HepG2 (cell line): ENCODE results near the gene RPS25. TPM values are rescaled to one million over a fixed set of nuclear protein-coding genes. Genes with fewer than 3 reads are reported as not detected.

ENCODE experiments used
- ATAC-seq: fragments of 200-7000 bp; cut with Tn5 transposase; 3 replicates; pipeline ENCODE4 v1.9.1; 2020; ENCODE audit warnings: mild to moderate bottlenecking, moderate library complexity
- BruUV-seq: library from RNA; stranded (reverse); fragments of 400-500 nt; replicated peaks from 2 replicates; lab custom pipeline; 2021; lab: Mats Ljungman, UMichigan
- CTCF ChIA-PET: fragments of 300-600 bp; formaldehyde crosslinking; extraction: SDS; loops from one replicate; lab custom pipeline; 2021; ENCODE audit warnings: low total read pairs, inconsistent platforms, low intra/inter-chr PET ratio; lab: Yijun Ruan, JAX
- POLR2A ChIA-PET: fragments of 350-600 bp; sonication (Branson Sonifier 250); formaldehyde crosslinking; loops from one replicate; lab custom pipeline; 2020; ENCODE audit warnings: antibody characterized with exemption, inconsistent platforms; lab: Yijun Ruan, JAX
- DNase-seq: peaks from one replicate; pipeline ENCODE4 v3.0.0-alpha.2; 2015; ENCODE audit warnings: low spot score
- FAIRE-seq: peaks from 3 replicates; lab custom pipeline; 2011; peaks lifted over from hg19 to GRCh38; lab: Jason Lieb, UNC
- H2AFZ ChIP-seq: one replicate; pipeline ENCODE4 v1.6.1; 2011; ENCODE audit warnings: low read length, inconsistent platforms
- H3K27ac ChIP-seq: fragments of 300-600 bp; 3 replicates; pipeline ENCODE4 v1.8.0; 2011; ENCODE audit warnings: mixed run types, mild to moderate bottlenecking, mixed read lengths, low read length, inconsistent platforms; ENCODE audit not compliant: insufficient read depth; ENCODE audit errors: extremely low read length
- H3K27me3 ChIP-seq, 2 experiments: fragments of 200-600 bp in 1 of 2; 2 replicates in 1 of 2; 3 replicates in 1 of 2; pipeline versions ENCODE4 v1.6.0 to v1.8.0; 2011; ENCODE audit warnings: low read length in 2 of 2, mild to moderate bottlenecking in 2 of 2, moderate library complexity in 2 of 2, inconsistent platforms in 1 of 2; ENCODE audit not compliant: insufficient read depth in 2 of 2, control insufficient read depth in 1 of 2
- H3K36me3 ChIP-seq, 2 experiments: fragments of 200-600 bp in 1 of 2; replicated peaks in 1 of 2; 2 replicates in 1 of 2; 3 replicates in 1 of 2; pipeline versions ENCODE4 v1.5.1 to v1.8.0; 2011; ENCODE audit warnings: low read length in 2 of 2, inconsistent platforms in 1 of 2; ENCODE audit not compliant: insufficient read depth in 2 of 2, control insufficient read depth in 1 of 2
- H3K4me1 ChIP-seq: 2 replicates; pipeline ENCODE4 v1.5.1; 2012; ENCODE audit warnings: low read length, inconsistent platforms; ENCODE audit not compliant: insufficient read depth
- H3K4me2 ChIP-seq: 2 replicates; pipeline ENCODE4 v1.6.0; 2011; ENCODE audit warnings: low read depth, low read length, inconsistent platforms
- H3K4me3 ChIP-seq, 3 experiments: fragments of 200-600 bp in 1 of 3; sonication (generic), shearing (Covaris generic) in 1 of 3; replicated peaks in 1 of 3; 2 replicates each; pipeline ENCODE4 v1.5.1; 2011 to 2016; ENCODE audit warnings: low read length in 3 of 3, inconsistent platforms in 2 of 3, low read depth in 2 of 3, mild to moderate bottlenecking in 2 of 3, control low read depth in 1 of 3, mixed read lengths in 1 of 3; ENCODE audit not compliant: insufficient read depth in 1 of 3
- H3K79me2 ChIP-seq: one replicate; pipeline ENCODE4 v1.6.1; 2011; ENCODE audit warnings: low read length, inconsistent platforms; ENCODE audit not compliant: insufficient read depth
- H3K9ac ChIP-seq: 2 replicates; pipeline ENCODE4 v1.6.0; 2011; ENCODE audit warnings: mild to moderate bottlenecking, low read depth, low read length, inconsistent platforms; ENCODE audit not compliant: insufficient read depth
- H3K9me3 ChIP-seq: 2 replicates; pipeline ENCODE4 v1.5.1; 2012; ENCODE audit warnings: mild to moderate bottlenecking, low read length
- H4K20me1 ChIP-seq: 2 replicates; pipeline ENCODE4 v1.6.0; 2011; ENCODE audit warnings: inconsistent platforms, mild to moderate bottlenecking, low read length, moderate library complexity; ENCODE audit not compliant: insufficient read depth
- CCAR2 ChIP-seq: fragments of 200-400 bp; formaldehyde crosslinking; optimal IDR thresholded peaks from 2 replicates; pipeline ENCODE3; 2018; ENCODE audit warnings: low read depth, mild to moderate bottlenecking, low read length, moderate library complexity
- FOSL2 ChIP-seq: sonication (generic); formaldehyde crosslinking; IDR thresholded peaks from 2 replicates; pipeline ENCODE4 v1.4.0; 2020; ENCODE audit warnings: missing genetic modification reagents
- HDAC1 ChIP-seq: sonication (generic); formaldehyde crosslinking; IDR thresholded peaks from 2 replicates; pipeline ENCODE4 v1.5.1; 2020; ENCODE audit warnings: mild to moderate bottlenecking, missing genetic modification reagents
- NCOR1 ChIP-seq: fragments of 200-600 bp; sonication (generic); IDR thresholded peaks from 2 replicates; pipeline ENCODE4 v1.7.0; 2017; ENCODE audit warnings: antibody characterized with exemption, low read length, borderline replicate concordance
- PAF1 ChIP-seq: IDR thresholded peaks from 2 replicates; pipeline ENCODE4 v1.6.1; 2016; ENCODE audit warnings: missing genetic modification reagents, missing compliant biosample characterization
- TAF15 ChIP-seq: fragments of 200-400 bp; formaldehyde crosslinking; IDR thresholded peaks from one replicate; pipeline ENCODE4 v1.6.1; 2018; ENCODE audit warnings: mild to moderate bottlenecking, low read depth, low read length; ENCODE audit not compliant: poor library complexity, severe bottlenecking
- TFE3 ChIP-seq: IDR thresholded peaks from 2 replicates; pipeline ENCODE4 v1.6.1; 2016
- ZBTB20 ChIP-seq: sonication (generic); formaldehyde crosslinking; IDR thresholded peaks from 2 replicates; pipeline ENCODE4 v1.8.1; 2023; ENCODE audit warnings: missing genetic modification reagents, low read depth, mild to moderate bottlenecking, borderline replicate concordance
- ZBTB8A ChIP-seq: sonication (generic); formaldehyde crosslinking; IDR thresholded peaks from 2 replicates; pipeline ENCODE4 v1.4.0; 2020; ENCODE audit warnings: mild to moderate bottlenecking, low read depth, missing genetic modification reagents, borderline replicate concordance
- ZNF530 ChIP-seq: sonication (generic); formaldehyde crosslinking; IDR thresholded peaks from 2 replicates; pipeline ENCODE4 v1.5.0; 2020; ENCODE audit warnings: low read depth, mild to moderate bottlenecking, missing genetic modification reagents
- ZNF547 ChIP-seq: sonication (generic); formaldehyde crosslinking; IDR thresholded peaks from 2 replicates; pipeline ENCODE4 v1.5.1; 2020; ENCODE audit warnings: mild to moderate bottlenecking, missing genetic modification reagents
- ZNF615 ChIP-seq: sonication (generic); formaldehyde crosslinking; IDR thresholded peaks from 2 replicates; pipeline ENCODE4 v1.5.0; 2020; ENCODE audit warnings: mild to moderate bottlenecking, missing genetic modification reagents, borderline replicate concordance
- ZNF652 ChIP-seq: IDR thresholded peaks from 2 replicates; pipeline ENCODE4 v1.6.1; 2016; ENCODE audit warnings: low read depth, borderline replicate concordance
- ZNF773 ChIP-seq: sonication (generic); formaldehyde crosslinking; IDR thresholded peaks from 2 replicates; pipeline ENCODE4 v1.4.0; 2020; ENCODE audit warnings: missing genetic modification reagents, borderline replicate concordance
- WGBS: methylation state at CpG from one replicate; pipeline ENCODE4 v1.1.6; 2017; ENCODE audit warnings: low lambda C conversion rate; 5-methylcytosine and 5-hydroxymethylcytosine counted together
- in situ Hi-C: cut with HindIII; loops from 2 replicates; pipeline ENCODE4 v1.10.0; 2017; ENCODE audit warnings: low pct_unique_long_range_greater_than_20kb; ENCODE audit not compliant: extremely low pct_ligation_motif_present
- intact Hi-C: fragments of 100-400 bp; cut with micrococcal nuclease; formaldehyde crosslinking; loops from one replicate; pipeline ENCODE4 v1.10.0; 2022; ENCODE audit not compliant: unreplicated experiment
- polyA plus RNA-seq, 8 experiments: library from polyadenylated mRNA; depleted of rRNA in 3 of 8; stranded (reverse) in 7 of 8; unstranded in 1 of 8; fragments of >200 nt; fragmentation: Illumina TruSeq in 4 of 8; extraction: Trizol in 4 of 8; gene quantifications; 2 replicates each; pipeline versions ENCODE4 v1.2.1 to v1.2.3, GENCODE V29; 2011 to 2016; ENCODE audit warnings: low read depth in 4 of 8, missing spikeins in 1 of 8, mixed read lengths in 1 of 8; ENCODE audit not compliant: insufficient read depth in 1 of 8
- total RNA-seq, 5 experiments: library from RNA; depleted of rRNA; stranded (reverse); fragments of >200 nt; fragmentation: Illumina TruSeq; extraction: Trizol; gene quantifications; 2 replicates each; pipeline ENCODE4 v1.2.3, GENCODE V29; 2016; ENCODE audit warnings: low read depth in 1 of 5
- TF ChIP-seq, protein P1 (sequence below): sonication (generic); formaldehyde crosslinking; IDR thresholded peaks from 2 replicates; pipeline ENCODE4 v1.5.0; 2020; ENCODE audit warnings: mild to moderate bottlenecking, missing genetic modification reagents
- TF ChIP-seq, protein P2 (sequence below): sonication (generic); formaldehyde crosslinking; IDR thresholded peaks from 2 replicates; pipeline ENCODE4 v1.5.1; 2020; ENCODE audit warnings: missing genetic modification reagents, mild to moderate bottlenecking, borderline replicate concordance

RPS25 gene
- total and polyA plus RNA-seq, 2 of the 13 experiments (the other 11 are each of a cell fraction or from before 2014, with no cell fraction given) = 839 to 1,415 TPM

DNA sequence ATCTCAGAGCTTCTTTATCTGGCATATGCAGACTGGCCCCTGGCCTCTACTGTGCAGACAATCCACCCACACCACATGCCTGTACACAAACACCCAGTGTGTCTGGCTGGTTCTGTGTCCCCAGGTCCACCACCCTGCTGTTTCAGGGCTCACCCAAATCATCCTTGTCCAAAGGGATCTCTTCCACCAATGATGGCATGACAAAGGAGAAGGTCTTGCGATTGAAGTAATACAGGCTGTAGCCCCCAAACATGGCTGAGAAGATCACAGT lies 10.9 kb upstream of the RPS25 start:
- BruUV-seq = TSS peak; percentile 45
- Histone ChIP-seq H3K9me3 (no peaks in the 10 kb centered on the region), H3K9ac (peak overlapping the region; percentile 77), H3K27ac (peak overlapping the region; percentile 77), H3K4me1 (peaks cover 74% of the 10 kb centered on the region), H3K4me2 (peak overlapping the region; percentile 99), H4K20me1 (peaks cover 5% of the 10 kb centered on the region; the same call in 1 of the 2 replicates), H3K79me2 (peaks cover 47% of the 10 kb centered on the region), H2AFZ (no peak overlapping the region), H3K36me3 (peaks cover 0 to 4% of the 10 kb centered on the region in 2 experiments; a peak in 1 of 5 replicates), H3K27me3 (no peaks in the 10 kb centered on the region; a peak in 1 of 5 replicates), H3K4me3 (peak overlapping the region; percentile 74 to 82 (median 79))
- intact Hi-C loops (no loop called here), in situ Hi-C loops (no loop called here)
- no peak for FAIRE-seq
- ChIA-PET CTCF (no interaction called here), POLR2A (interaction anchor here (1.0 to 4.8 kb wide), 4 partner anchors 10 to 39 kb away, joined by 3 to 45 read pairs (median 4); partner anchors contain the start of genes CENATAC, RPS25, TRAPPC4 and VPS11)
- DNase-seq = no peak
- 0% methylated on average over 1 of the region's 1 CpG for WGBS
- no peak for ATAC-seq
- TF ChIP-seq ZNF615 (CRISPR knock-in tag) = no peak
- no peak for TF ChIP-seq TAF15
- no peak for TF ChIP-seq PAF1 (CRISPR knock-in tag)
- TF ChIP-seq FOSL2 (CRISPR knock-in tag) = no peak
- no peak for TF ChIP-seq ZNF773 (CRISPR knock-in tag)
- TF ChIP-seq ZNF530 (CRISPR knock-in tag) = no peak
- no peak for TF ChIP-seq ZBTB8A
- TF ChIP-seq TFE3 (CRISPR knock-in tag) = no peak; the same call in 1 of the 2 replicates
- TF ChIP-seq NCOR1 = no peak
- TF ChIP-seq HDAC1 (CRISPR knock-in tag) = no peak
- TF ChIP-seq ZNF652 (CRISPR knock-in tag) = no peak
- TF ChIP-seq, protein P1, sequence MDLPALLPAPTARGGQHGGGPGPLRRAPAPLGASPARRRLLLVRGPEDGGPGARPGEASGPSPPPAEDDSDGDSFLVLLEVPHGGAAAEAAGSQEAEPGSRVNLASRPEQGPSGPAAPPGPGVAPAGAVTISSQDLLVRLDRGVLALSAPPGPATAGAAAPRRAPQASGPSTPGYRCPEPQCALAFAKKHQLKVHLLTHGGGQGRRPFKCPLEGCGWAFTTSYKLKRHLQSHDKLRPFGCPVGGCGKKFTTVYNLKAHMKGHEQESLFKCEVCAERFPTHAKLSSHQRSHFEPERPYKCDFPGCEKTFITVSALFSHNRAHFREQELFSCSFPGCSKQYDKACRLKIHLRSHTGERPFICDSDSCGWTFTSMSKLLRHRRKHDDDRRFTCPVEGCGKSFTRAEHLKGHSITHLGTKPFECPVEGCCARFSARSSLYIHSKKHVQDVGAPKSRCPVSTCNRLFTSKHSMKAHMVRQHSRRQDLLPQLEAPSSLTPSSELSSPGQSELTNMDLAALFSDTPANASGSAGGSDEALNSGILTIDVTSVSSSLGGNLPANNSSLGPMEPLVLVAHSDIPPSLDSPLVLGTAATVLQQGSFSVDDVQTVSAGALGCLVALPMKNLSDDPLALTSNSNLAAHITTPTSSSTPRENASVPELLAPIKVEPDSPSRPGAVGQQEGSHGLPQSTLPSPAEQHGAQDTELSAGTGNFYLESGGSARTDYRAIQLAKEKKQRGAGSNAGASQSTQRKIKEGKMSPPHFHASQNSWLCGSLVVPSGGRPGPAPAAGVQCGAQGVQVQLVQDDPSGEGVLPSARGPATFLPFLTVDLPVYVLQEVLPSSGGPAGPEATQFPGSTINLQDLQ = 0 out of 2 replicates have a peak, but pooled peaks have one; percentile 72
- TF ChIP-seq ZBTB20 (CRISPR knock-in tag) = peak; percentile 64; the same call in 1 of the 2 replicates
- no peak for TF ChIP-seq CCAR2
- TF ChIP-seq, protein P2, sequence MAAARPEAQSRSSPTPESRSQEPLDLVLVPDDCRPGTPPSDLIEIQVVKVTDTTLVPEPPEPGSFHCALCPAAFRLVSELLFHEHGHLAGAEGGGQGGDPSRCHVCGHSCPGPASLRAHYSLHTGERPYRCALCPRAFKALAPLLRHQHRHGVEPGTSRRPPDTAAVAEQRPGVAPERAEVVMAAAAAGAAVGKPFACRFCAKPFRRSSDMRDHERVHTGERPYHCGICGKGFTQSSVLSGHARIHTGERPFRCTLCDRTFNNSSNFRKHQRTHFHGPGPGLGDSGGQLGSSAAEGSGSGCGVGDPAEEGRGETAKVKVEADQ (CRISPR knock-in tag) = no peak; the same call in 1 of the 2 replicates
- no peak for TF ChIP-seq ZNF547 (CRISPR knock-in tag)
